ENCODE results near the gene URGCP. TPM values are rescaled to one million over a fixed set of nuclear protein-coding genes. Genes with fewer than 3 reads are reported as not detected.

The URGCP gene
- total and polyA plus RNA-seq, 2 experiments from 2014 or later: 7.2 to 13.2 TPM

DNA sequence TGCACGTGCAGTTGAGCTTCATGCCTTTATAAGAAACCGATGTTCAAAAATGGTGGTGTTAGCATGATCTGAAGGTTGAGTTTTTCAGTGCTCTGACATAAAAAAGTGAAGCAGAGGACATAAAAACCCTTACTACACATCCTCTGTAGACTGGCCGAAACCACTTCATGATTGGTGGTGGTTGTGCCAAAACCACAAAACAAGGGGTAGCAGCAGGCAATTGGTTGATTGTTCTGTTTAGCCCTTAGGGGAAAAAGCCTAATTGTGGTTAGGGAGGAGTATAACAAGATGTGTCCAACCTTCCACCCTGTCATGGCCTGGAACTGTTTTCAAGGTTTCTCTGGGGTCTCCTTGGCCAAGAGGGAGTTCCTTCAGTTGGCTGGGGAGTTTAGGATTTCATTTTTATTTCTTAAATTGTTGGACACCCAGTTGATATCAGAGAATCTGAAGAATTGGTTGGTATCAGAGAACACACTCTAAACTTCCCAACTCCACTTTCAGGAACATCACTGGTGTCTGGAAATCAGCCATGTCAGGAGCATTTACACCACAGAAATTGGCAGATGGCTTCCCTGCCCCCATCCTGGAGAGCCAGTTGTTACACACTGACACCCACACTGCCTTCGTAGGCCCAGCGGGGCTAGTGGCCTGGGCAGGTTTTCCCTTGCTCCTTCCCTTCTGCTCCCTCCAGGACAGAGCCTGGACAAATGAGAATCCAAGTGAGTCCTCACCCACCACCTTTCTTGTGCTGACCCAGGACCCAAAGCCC lies 55.9 kb downstream of the URGCP start:
- H3K27ac Mint-ChIP-seq: no peak overlapping the region
- H2AFZ ChIP-seq: no peak overlapping the region
- no peak overlapping the region for H3K4me3 ChIP-seq
- H4K20me1 ChIP-seq (replicated peaks; ENCODE audit: insufficient read depth): no peaks in the 10 kb centered on the region
- peaks cover 9% of the 10 kb centered on the region; the same call in 2 of the 3 replicates for H3K9me3 Mint-ChIP-seq
- DNase-seq (ENCODE audit: low spot score) (no peak), ATAC-seq (no peak)
- H3K4me2 ChIP-seq: no peak overlapping the region
- H3K36me3 Mint-ChIP-seq (ENCODE audit: low read depth): peaks cover 3% of the 10 kb centered on the region; the same call in 1 of the 3 replicates
- no peaks in the 10 kb centered on the region for H3K9me2 ChIP-seq (ENCODE audit: insufficient read depth)
- H3K27me3 ChIP-seq (ENCODE audit: insufficient read depth): no peaks in the 10 kb centered on the region
- TF ChIP-seq, protein P1, sequence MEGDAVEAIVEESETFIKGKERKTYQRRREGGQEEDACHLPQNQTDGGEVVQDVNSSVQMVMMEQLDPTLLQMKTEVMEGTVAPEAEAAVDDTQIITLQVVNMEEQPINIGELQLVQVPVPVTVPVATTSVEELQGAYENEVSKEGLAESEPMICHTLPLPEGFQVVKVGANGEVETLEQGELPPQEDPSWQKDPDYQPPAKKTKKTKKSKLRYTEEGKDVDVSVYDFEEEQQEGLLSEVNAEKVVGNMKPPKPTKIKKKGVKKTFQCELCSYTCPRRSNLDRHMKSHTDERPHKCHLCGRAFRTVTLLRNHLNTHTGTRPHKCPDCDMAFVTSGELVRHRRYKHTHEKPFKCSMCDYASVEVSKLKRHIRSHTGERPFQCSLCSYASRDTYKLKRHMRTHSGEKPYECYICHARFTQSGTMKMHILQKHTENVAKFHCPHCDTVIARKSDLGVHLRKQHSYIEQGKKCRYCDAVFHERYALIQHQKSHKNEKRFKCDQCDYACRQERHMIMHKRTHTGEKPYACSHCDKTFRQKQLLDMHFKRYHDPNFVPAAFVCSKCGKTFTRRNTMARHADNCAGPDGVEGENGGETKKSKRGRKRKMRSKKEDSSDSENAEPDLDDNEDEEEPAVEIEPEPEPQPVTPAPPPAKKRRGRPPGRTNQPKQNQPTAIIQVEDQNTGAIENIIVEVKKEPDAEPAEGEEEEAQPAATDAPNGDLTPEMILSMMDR (conservative IDR thresholded peaks at IDR 0.05; ENCODE audit: low read depth in 2 of 2): no peak
- TF ChIP-seq NANOG (IDR thresholded peaks at IDR 0.05; ENCODE audit: borderline replicate concordance) (no peak), EZH2 (IDR thresholded peaks at IDR 0.05; ENCODE audit: low read depth, unreplicated experiment) (no peak), EZH2phosphoT487 (IDR thresholded peaks at IDR 0.05; ENCODE audit: unreplicated experiment) (no peak), ZNF114 (CRISPR knock-in tag; IDR thresholded peaks at IDR 0.05) (no peak), STAT1 (IDR thresholded peaks at IDR 0.05; ENCODE audit: unreplicated experiment) (no peak), ZNF331 (CRISPR knock-in tag; IDR thresholded peaks at IDR 0.05; ENCODE audit: low read depth) (no peak), POLR2AphosphoS5 (IDR thresholded peaks at IDR 0.05; ENCODE audit: low read depth) (no peak), CREB1 (CRISPR knock-in tag; IDR thresholded peaks at IDR 0.05; ENCODE audit: low read depth) (no peak), JUNB (IDR thresholded peaks at IDR 0.05; ENCODE audit: unreplicated experiment) (no peak)
- TF ChIP-seq, protein P2, sequence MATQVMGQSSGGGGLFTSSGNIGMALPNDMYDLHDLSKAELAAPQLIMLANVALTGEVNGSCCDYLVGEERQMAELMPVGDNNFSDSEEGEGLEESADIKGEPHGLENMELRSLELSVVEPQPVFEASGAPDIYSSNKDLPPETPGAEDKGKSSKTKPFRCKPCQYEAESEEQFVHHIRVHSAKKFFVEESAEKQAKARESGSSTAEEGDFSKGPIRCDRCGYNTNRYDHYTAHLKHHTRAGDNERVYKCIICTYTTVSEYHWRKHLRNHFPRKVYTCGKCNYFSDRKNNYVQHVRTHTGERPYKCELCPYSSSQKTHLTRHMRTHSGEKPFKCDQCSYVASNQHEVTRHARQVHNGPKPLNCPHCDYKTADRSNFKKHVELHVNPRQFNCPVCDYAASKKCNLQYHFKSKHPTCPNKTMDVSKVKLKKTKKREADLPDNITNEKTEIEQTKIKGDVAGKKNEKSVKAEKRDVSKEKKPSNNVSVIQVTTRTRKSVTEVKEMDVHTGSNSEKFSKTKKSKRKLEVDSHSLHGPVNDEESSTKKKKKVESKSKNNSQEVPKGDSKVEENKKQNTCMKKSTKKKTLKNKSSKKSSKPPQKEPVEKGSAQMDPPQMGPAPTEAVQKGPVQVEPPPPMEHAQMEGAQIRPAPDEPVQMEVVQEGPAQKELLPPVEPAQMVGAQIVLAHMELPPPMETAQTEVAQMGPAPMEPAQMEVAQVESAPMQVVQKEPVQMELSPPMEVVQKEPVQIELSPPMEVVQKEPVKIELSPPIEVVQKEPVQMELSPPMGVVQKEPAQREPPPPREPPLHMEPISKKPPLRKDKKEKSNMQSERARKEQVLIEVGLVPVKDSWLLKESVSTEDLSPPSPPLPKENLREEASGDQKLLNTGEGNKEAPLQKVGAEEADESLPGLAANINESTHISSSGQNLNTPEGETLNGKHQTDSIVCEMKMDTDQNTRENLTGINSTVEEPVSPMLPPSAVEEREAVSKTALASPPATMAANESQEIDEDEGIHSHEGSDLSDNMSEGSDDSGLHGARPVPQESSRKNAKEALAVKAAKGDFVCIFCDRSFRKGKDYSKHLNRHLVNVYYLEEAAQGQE (IDR thresholded peaks at IDR 0.05; ENCODE audit: unreplicated experiment): no peak
- TF ChIP-seq, protein P3, sequence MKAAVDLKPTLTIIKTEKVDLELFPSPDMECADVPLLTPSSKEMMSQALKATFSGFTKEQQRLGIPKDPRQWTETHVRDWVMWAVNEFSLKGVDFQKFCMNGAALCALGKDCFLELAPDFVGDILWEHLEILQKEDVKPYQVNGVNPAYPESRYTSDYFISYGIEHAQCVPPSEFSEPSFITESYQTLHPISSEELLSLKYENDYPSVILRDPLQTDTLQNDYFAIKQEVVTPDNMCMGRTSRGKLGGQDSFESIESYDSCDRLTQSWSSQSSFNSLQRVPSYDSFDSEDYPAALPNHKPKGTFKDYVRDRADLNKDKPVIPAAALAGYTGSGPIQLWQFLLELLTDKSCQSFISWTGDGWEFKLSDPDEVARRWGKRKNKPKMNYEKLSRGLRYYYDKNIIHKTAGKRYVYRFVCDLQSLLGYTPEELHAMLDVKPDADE (IDR thresholded peaks at IDR 0.05): no peak
- TF ChIP-seq, protein P4, sequence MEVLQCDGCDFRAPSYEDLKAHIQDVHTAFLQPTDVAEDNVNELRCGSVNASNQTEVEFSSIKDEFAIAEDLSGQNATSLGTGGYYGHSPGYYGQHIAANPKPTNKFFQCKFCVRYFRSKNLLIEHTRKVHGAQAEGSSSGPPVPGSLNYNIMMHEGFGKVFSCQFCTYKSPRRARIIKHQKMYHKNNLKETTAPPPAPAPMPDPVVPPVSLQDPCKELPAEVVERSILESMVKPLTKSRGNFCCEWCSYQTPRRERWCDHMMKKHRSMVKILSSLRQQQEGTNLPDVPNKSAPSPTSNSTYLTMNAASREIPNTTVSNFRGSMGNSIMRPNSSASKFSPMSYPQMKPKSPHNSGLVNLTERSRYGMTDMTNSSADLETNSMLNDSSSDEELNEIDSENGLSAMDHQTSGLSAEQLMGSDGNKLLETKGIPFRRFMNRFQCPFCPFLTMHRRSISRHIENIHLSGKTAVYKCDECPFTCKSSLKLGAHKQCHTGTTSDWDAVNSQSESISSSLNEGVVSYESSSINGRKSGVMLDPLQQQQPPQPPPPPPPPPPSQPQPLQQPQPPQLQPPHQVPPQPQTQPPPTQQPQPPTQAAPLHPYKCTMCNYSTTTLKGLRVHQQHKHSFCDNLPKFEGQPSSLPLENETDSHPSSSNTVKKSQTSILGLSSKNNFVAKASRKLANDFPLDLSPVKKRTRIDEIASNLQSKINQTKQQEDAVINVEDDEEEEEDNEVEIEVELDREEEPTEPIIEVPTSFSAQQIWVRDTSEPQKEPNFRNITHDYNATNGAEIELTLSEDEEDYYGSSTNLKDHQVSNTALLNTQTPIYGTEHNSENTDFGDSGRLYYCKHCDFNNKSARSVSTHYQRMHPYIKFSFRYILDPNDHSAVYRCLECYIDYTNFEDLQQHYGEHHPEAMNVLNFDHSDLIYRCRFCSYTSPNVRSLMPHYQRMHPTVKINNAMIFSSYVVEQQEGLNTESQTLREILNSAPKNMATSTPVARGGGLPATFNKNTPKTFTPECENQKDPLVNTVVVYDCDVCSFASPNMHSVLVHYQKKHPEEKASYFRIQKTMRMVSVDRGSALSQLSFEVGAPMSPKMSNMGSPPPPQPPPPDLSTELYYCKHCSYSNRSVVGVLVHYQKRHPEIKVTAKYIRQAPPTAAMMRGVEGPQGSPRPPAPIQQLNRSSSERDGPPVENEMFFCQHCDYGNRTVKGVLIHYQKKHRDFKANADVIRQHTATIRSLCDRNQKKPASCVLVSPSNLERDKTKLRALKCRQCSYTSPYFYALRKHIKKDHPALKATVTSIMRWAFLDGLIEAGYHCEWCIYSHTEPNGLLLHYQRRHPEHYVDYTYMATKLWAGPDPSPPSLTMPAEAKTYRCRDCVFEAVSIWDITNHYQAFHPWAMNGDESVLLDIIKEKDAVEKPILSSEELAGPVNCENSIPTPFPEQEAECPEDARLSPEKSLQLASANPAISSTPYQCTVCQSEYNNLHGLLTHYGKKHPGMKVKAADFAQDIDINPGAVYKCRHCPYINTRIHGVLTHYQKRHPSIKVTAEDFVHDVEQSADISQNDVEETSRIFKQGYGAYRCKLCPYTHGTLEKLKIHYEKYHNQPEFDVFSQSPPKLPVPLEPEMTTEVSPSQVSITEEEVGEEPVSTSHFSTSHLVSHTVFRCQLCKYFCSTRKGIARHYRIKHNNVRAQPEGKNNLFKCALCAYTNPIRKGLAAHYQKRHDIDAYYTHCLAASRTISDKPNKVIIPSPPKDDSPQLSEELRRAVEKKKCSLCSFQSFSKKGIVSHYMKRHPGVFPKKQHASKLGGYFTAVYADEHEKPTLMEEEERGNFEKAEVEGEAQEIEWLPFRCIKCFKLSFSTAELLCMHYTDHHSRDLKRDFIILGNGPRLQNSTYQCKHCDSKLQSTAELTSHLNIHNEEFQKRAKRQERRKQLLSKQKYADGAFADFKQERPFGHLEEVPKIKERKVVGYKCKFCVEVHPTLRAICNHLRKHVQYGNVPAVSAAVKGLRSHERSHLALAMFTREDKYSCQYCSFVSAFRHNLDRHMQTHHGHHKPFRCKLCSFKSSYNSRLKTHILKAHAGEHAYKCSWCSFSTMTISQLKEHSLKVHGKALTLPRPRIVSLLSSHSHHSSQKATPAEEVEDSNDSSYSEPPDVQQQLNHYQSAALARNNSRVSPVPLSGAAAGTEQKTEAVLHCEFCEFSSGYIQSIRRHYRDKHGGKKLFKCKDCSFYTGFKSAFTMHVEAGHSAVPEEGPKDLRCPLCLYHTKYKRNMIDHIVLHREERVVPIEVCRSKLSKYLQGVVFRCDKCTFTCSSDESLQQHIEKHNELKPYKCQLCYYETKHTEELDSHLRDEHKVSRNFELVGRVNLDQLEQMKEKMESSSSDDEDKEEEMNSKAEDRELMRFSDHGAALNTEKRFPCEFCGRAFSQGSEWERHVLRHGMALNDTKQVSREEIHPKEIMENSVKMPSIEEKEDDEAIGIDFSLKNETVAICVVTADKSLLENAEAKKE (CRISPR knock-in tag; IDR thresholded peaks at IDR 0.05): no peak
- no peak overlapping the region for H3K4me3 Mint-ChIP-seq
- H3K27me3 Mint-ChIP-seq (ENCODE audit: insufficient read depth, low read depth, poor library complexity): peaks cover 3% of the 10 kb centered on the region
- H3K79me2 ChIP-seq (replicated peaks; ENCODE audit: insufficient read depth): no peaks in the 10 kb centered on the region
- no peak overlapping the region for H3K27ac ChIP-seq (ENCODE audit: low read depth)
- no peaks in the 10 kb centered on the region for H3F3A ChIP-seq (replicated peaks; ENCODE audit: low read depth)
- H3K4me1 Mint-ChIP-seq: no peaks in the 10 kb centered on the region; the same call in 2 of the 3 replicates
- H3K36me3 ChIP-seq (ENCODE audit: insufficient read depth): no peaks in the 10 kb centered on the region
- H3K4me1 ChIP-seq (ENCODE audit: insufficient read depth): peaks cover 4% of the 10 kb centered on the region; the same call in 1 of the 2 replicates

Measured in GM23338 (cell line).